HG02970 (cell line): ENCODE measurements around the gene TAS1R1.
"Not testable (repeated sequence)": the region's sequence is repeated elsewhere in the genome, so short reads cannot be mapped to it uniquely, and the experiment has no call there.

Experiments used
- ATAC-seq: cut with Tn5 transposase; IDR thresholded peaks from one replicate; pipeline ENCODE4 v1.9.1; 2021; ENCODE audit warnings: mild to moderate bottlenecking, moderate library complexity, moderate number of reproducible peaks; ENCODE audit not compliant: unreplicated experiment, low FRiP score

TAS1R1 gene

DNA sequence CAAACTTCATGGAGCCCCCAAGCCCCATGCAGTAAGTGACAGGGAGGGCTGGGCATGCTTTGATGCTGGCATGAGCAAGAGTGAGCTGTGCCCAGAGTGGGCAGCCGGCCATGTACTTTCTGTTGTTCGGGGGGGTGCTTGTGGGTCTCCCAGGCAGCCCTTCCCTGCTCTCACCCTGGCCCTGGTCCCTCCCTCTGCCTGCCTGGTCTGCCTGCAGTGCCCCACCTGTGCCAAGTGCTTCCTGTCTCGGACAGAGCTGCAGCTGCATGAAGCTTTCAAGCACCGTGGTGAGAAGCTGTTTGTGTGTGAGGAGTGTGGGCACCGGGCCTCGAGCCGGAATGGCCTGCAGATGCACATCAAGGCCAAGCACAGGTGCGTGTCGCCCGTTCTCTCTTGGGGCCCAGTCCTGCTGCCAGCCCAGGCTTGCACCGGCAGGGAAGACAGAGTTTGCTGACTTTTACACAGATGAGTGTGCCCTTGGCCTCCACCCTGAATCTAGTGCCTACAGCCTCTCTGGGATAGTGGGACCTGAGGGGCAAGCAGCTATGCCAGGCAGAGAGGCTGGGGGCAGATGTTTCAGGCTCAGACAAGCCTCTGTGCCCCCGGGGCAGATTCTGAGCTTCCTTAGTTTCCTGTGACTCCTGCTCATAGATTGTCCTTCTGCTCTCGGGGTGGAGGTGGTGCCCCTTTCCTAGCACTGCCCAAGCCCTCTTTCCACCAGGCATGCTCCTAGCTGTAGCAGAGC, 32.3 kb downstream of the TAS1R1 start:
- no peak for ATAC-seq

DNA sequence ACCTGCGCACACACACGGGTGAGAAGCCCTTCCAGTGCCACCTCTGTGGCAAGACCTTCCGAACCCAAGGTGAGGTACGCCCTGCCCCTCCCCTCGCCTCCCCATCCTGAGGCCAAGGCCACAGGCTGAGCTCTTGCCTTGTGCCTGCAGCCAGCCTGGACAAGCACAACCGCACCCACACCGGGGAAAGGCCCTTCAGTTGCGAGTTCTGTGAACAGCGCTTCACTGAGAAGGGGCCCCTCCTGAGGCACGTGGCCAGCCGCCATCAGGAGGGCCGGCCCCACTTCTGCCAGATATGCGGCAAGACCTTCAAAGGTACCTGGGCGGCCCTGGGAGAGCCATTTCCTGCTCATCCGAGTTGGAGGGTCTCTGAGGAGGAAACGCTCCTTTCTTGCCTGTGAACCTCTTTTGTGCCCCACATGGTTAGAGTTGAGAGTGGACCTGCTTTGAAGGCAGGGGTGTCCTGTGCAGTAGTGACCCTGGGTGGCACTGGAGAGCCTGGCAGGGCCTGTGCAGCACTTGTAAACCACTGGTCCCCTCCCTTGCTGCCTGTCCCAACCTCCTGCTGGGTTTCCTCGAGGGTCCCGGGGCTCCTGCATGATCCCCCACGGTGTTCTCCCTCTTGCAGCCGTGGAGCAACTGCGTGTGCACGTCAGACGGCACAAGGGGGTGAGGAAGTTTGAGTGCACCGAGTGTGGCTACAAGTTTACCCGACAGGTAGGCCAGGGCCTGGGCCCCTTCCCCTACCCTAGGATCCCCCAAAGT, 33.2 kb downstream of the TAS1R1 start:
- ATAC-seq, result no peak

DNA sequence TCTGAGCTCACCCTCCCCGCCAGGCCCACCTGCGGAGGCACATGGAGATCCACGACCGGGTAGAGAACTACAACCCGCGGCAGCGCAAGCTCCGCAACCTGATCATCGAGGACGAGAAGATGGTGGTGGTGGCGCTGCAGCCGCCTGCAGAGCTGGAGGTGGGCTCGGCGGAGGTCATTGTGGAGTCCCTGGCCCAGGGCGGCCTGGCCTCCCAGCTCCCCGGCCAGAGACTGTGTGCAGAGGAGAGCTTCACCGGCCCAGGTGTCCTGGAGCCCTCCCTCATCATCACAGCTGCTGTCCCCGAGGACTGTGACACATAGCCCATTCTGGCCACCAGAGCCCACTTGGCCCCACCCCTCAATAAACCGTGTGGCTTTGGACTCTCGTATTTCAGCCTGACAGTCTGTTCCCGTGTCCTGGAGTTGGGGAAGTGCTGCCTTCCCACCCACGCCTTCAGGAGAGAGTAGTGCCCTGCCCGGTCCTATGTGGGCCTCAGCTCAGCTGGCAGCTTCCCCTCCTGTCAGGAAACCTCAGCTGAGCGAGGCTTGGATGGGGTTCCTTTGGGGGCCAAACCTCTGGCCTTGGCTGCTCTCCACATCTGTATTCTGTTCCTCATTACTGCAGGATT, 33.9 kb downstream of the TAS1R1 start:
- ATAC-seq, result no peak

DNA sequence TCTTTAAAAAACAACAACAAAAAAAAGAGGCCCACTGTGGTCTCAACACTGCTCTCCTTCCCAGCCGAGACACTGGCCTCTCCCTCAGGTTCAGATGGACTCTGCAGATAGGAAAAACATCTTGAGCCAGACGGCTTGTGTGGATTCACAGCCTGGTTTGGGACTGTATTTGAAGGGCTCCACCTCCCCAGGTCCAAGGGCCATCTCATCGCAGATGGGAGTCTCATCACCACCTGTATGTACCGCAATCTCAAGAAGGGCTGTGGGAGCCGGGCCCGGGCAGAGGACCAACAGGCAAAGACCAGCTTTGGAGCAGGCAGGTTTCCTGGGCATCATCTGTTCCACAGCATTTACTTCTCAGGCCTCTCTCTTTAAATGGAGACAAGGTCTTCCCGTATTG, 34.9 kb downstream of the TAS1R1 start:
- no peak for ATAC-seq

DNA sequence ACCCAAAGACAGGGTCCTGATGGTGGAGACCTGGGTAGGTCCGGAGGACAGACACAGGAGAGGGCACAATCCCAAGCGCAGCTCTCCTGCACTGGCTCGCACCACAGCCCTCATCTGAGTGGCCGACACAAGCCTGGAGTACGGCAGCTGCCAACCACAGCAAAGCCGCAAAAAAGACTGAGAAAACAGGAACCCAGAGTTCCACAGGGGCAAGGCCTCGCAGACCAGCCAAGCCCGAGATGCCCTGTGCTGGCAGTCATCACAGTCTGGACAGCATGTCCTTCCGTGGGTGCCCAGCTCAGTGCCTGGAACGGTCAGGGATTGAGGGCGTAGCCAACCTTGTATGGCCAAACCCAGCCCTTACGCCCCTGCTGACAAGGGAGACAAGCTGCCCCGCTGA, 36.1 kb downstream of the TAS1R1 start:
- no peak for ATAC-seq

DNA sequence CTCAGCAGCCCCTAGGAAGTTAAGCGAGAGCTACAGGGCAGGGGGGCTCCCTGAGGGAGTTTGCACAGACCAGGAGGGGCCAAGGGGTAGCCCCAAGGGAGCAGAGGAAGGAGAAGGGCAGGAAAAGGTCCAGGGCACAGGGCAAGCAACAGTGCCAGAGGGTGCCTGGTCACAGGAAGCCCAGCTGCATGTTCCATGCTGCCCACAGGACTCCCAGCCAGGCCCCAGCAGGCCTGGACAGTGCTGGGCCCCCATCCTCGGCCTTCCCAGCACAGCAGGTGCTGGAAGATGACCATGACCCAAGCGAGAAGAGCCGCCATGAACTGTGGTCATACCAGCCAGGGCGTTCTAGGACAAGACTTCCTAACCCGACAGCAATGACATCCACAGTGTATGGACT, 36.5 kb downstream of the TAS1R1 start:
- ATAC-seq, result no peak

DNA sequence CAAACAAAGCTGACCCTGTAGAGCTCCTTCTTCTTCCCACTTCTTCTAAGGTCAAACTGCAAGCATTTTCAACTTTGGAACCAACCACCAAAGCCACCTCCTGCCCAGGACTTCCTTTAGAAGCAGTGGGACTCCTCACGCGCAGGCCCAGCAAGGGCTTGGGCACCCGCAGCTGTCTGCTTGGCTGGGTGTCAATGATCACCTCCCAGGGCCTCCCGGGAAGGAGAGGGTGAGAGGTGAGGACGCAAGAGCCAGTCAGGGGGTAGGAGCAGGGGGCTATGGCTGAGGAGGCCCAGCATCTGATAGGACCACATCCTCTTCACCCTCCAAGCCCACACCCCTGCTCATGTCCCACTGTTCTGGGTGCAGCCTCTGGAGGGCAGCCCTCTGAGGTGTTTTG, 37.3 kb downstream of the TAS1R1 start:
- no peak for ATAC-seq

DNA sequence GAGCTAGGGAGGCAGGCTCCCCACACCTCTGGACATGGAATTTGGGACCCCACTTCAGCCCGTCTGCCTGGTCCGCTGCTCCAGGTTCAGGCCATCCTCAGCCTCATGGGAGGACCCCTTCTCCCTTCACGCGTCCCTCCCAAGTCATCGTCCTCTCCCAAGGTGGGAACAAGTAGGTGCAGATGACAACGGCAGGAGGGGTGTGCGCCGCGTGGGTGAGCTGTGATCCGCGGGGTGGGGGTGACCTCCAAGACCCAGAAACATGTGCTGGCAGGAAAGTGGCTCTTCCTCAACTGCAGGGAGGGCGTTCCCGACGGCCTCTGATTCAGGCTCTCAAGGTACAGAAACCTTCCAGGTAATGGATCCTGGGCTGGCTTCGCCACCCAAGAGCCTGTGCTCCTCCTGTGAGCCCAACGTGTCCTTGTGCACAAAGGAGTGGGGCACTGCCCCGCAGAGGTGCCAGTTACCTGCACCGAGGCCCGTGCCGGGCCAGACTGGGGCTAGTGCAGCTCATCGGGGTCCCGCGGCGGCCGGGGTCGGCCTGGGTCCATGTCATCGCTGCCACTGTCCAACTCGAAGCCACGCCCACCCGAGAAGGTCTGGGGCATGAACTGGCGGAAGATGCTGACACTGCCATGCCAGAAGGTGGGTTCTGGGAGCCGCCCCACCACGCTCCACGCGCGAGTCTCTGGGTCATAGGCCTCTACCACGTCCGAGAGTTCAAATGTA, 37.9 kb downstream of the TAS1R1 start:
- no peak for ATAC-seq

DNA sequence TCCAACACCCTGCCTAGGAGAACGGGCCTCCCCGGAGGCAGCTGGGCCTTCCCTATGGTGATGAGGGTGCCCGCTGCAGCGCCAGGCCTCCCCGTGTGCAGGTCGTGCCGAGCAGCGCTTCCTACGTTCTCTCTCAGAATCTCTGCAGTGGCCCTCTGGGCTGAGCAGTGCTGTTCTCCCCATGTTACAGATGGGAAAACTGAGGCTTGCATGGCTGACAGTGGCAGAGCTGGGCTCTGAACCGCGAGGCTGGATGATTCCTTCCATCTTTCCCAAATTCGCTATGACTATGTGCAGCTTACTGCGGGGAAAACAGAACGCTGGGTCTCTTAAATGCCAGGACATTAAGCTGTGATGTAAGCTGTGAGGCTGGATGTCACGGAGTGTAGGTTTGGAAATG, 38.7 kb downstream of the TAS1R1 start:
- ATAC-seq, result no peak

DNA sequence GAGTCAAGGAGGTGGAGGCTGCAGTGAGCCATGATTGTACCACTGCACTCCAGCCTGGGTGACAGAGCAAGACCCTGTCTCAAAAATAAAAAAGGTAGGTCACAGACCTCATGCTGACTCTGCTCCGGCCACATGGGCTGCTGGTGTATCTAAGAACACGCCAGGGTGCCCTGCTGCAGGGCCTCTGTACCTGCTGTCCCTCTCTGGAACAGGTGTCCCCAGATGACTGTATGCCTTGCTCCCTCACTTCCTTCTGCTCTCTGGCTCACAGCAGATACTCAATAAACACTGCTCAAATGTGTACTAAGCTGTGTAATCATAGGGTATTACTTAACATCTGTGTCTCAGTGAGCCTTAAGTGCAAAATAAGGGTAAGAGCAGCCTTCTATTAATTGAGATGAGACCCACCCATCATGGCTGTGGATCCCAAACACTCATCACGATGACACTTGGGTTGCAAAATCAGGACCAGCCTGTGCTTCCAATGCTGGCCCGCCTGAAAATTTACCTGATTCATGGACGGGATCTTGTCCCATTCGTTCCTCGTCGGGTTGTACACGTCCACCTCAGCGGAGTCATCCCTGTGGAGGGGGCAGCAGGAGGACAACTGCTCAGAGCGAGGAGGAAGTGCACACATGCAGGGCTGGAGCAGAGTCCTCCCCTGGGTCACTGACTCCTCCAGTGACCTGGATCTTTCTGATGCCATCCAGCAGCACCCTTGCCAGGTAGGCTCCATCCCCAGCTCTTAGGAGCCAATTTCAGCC, 40.1 kb downstream of the TAS1R1 start:
- ATAC-seq, result no peak

DNA sequence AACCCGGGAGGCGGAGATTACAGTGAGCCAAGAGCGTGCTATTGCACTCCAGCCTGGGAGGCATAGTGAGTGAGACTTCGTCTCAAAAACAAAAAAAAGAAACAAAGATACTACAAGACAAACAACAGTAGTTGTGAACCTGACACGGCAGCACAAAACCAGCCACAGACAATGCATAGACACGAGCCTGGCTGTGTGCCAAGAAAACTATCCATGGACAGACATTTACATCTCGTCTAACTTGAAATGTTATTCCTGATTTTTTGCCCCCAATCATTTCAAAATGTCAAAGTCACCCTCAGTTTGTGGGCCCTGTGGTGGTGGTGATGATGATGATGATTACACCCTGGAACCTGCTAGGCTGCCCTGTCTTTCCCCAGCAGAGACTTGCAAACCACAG, 41.2 kb downstream of the TAS1R1 start:
- no peak for ATAC-seq

DNA sequence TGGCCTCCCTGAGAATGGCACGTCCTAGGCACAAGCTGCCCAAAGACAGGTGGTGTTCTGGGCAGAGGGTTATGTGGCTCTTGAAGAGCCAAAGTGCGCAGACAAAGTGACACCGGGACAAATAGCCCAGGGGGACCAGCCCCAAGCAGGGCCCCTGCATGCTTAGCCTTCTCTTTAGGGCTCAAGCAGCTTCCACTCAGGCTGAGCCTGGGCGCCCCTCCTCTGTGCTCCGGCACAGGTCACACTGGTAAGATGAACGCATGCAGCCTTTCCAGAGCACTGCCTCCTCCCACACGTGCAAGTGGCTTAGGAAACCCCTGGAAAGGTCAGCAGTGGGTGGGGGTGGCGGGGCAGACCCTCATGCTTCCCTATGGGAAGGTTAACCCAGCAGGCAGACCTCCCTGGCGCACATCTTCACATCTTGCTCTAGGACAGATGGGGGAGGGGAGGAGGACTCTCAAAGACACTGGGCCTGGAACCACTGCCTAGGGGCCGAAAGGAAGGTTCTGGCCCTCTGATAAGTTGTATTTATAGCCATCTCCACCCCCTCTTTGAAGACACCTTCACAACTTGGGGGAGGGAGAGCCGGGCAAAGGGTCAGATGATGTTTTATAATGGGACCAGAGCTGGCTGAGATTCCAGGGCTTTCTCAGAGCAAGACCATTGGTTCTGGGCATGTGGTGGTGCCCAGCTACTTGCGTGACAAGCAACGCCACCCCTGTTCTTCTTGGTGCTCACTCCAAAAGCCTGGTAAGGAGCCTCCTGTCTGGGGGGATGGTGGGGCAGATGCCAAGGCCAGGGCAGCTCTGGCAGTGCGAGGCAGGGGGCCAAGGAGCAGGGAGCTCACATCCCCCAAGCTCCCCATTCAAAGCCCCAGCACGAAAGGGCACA, 42.0 kb downstream of the TAS1R1 start:
- no peak for ATAC-seq

DNA sequence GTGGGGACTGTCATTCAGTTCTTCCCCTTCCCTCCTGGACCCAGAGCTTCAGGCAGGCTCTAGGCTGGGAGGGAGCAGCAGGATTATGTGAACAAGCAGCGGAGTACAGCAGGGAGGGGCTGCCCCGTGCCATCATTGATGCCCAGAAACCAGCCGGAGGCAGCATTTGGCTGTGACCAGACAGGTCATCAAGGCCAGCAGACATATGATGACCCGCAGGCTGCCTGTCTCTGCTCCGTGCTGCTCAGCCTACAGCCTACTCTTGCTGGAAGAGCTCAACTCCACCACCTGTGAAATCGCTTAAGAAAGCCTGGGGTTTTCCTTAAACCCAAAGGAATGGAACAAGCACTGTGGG, 42.6 kb downstream of the TAS1R1 start:
- ATAC-seq, result no peak

DNA sequence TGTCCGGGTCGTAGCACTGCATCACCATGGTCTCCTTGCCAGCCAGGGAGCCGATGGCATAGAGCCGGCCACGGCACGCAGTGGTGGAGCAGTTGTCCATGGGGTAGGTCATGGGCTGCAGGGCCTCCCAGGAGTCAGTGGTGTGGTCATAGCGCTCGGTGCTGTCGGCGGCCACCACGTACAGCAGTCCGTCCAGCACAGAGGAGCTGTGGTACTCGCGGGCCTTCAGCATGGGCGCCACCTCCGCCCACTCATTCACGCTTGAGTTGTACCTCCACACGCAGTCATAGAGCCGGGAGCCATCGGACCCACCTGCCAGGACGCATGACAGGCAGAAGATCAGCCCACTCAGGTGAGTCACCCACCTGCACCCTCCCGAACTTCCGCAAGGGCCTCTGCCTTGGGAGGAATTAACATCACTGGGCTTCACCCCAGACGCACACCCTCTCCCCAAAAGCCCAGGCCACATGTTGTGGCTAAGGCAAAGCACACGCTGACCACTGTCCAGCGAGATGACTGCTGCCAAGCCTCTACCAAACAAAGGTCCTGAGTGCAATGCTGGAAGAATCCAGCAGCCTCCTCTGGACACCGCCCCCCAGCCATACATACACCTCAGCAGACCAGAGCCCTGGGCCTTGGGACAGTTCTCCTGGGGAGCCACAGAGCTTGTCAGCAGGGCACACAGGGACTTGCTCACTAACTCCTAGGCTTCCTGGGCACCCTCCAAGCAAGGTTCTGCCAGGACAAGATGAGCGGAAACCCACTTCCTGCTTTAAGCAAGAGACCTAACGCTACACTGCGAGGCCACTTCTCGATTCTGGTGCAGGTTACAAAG, 44.3 kb downstream of the TAS1R1 start:
- ATAC-seq, result no peak

DNA sequence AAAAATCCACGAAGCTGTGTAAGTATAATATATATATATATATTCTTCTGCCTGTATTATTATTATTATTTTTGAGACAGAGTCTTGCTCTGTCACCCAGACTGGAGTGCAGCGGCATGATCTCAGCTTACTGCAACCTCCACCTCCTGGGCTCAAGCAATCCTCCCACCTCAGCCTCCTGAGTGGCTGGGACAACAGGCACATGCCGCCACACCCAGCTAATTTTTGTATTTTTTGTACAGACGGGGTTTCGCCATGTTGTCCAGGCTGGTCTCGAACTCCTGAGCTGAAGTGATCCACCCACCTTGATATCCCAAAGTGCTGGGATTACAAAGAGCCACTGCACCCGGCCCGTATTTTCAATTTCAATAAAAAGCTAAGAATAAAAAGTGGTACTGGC, 44.9 kb downstream of the TAS1R1 start:
- ATAC-seq, result not testable (repeated sequence)

DNA sequence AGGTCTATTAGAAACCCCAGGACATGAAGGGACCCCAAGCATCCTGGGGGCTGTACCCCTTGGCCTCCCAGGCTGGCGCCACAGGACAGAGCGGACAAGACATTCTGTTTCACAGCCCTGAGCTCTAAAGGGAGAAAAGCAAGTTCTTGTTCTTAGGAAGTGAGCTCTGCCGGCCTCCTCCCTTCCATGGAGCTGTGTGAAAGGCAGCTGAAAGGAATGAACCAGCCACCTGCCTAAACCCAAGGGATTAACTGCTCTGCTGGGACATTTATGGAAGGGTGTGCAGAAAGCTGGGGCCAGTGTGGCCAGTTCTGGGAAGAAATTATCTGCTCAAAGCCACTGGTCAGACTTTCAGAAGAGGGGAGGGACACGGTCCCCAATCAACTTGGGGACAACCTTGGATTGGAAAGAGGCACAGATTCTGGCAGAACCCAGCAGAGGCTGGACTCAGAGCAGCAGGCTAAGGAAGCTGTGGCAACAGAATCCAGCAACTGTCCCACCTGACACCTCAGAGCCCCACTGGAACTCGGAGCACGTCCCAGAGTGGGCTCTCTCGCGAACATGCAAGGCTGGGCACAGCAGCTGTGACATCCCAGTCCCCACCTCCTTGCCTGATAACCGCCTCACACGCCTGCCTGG, 45.4 kb downstream of the TAS1R1 start:
- ATAC-seq, result no peak

DNA sequence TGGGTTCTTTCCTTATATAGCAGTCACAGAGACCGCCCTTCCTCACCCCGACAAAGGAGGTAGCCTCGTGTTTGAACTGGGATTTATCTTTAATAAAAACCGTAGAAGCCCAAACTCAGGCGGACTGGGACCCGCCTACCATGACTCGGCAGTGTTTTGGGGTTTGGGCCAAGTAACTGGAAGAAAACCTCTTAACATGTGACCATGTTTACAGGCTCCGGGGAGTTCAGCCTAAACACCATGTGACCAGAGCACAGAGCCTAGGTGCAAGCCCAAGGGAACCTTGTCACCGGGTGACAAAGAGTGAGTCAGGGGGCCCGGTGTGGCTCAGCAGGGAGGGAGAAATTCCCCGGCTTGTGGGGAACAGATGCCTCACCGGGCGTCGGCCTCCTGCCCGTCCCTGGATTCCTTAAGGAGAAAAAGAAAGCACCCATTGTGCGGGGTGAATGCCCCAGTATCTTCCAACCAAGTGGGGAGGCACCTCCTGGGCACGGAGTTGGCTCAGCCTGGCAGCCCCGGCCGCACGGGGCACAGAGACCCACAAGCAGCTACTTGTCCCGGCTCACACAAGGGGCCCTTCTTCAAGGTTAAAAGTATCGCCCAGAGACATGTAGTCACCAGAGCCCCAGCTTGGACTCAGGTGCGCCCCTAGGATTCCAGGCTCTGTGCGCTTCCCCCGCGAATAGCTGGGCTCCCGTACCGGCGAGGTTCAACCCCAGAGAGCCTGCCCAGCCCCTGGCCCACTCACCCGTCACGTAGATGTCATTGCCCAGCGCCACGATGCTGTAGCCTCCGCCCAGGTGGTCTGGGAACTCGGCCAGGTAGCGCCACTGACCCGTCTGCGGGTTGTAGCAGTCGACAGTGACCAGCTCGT, 46.2 kb downstream of the TAS1R1 start:
- ATAC-seq, result no peak
